ENCODE results near the gene GIGYF2.

The GIGYF2 gene

GRCh38 chr2:232744963-232745362, 47.8 kb downstream of the GIGYF2 start:
- DNase-seq (ENCODE audit: low read depth): peak; percentile 76
- TF ChIP-seq CTCF (IDR thresholded peaks at IDR 0.05; ENCODE audit: control insufficient read depth, extremely low read depth, insufficient read depth): no peak
- 0 out of 2 replicates have a peak overlapping the region, but pooled peaks have one; percentile 10 for H3K4me3 ChIP-seq (ENCODE audit: low read depth, low read length)

- H3K4me3 ChIP-seq (ENCODE audit: low read depth, low read length): no peak overlapping the region
- DNase-seq (ENCODE audit: low read depth): no peak
- no peak for TF ChIP-seq CTCF (IDR thresholded peaks at IDR 0.05; ENCODE audit: control insufficient read depth, extremely low read depth, insufficient read depth)
Measured at GRCh38 chr2:232748038-232748437, 50.9 kb downstream of the GIGYF2 start.

GRCh38 chr2:232749331-232749730, 52.2 kb downstream of the GIGYF2 start:
- no peak overlapping the region for H3K4me3 ChIP-seq (ENCODE audit: low read depth, low read length)
- no peak for TF ChIP-seq CTCF (IDR thresholded peaks at IDR 0.05; ENCODE audit: control insufficient read depth, extremely low read depth, insufficient read depth)
- DNase-seq (ENCODE audit: low read depth): no peak

- DNase-seq (ENCODE audit: low read depth): no peak
- TF ChIP-seq CTCF (IDR thresholded peaks at IDR 0.05; ENCODE audit: control insufficient read depth, extremely low read depth, insufficient read depth): no peak
- H3K4me3 ChIP-seq (ENCODE audit: low read depth, low read length): no peak overlapping the region
Measured at GRCh38 chr2:232750135-232750671, 53.1 kb downstream of the GIGYF2 start.

- DNase-seq (ENCODE audit: low read depth): no peak
- no peak for TF ChIP-seq CTCF (IDR thresholded peaks at IDR 0.05; ENCODE audit: control insufficient read depth, extremely low read depth, insufficient read depth)
- H3K4me3 ChIP-seq (ENCODE audit: low read depth, low read length): no peak overlapping the region
Measured at GRCh38 chr2:232757905-232758304, 60.8 kb downstream of the GIGYF2 start.

- no peak overlapping the region for H3K4me3 ChIP-seq (ENCODE audit: low read depth, low read length)
- peak; percentile 59 for TF ChIP-seq CTCF (IDR thresholded peaks at IDR 0.05; ENCODE audit: control insufficient read depth, extremely low read depth, insufficient read depth)
- no peak for DNase-seq (ENCODE audit: low read depth)
Measured at GRCh38 chr2:232761301-232761907, 64.3 kb downstream of the GIGYF2 start.

GRCh38 chr2:232767866-232768265, 70.7 kb downstream of the GIGYF2 start:
- TF ChIP-seq CTCF (IDR thresholded peaks at IDR 0.05; ENCODE audit: control insufficient read depth, extremely low read depth, insufficient read depth): no peak
- DNase-seq (ENCODE audit: low read depth): no peak
- no peak overlapping the region for H3K4me3 ChIP-seq (ENCODE audit: low read depth, low read length)

Measured in LNCaP clone FGC (cell line).